OCI-LY1 (cell line): Measurements from ENCODE around the gene PACS2.
A peak's percentile ranks its signal among the peaks of the same experiment; 100 is the strongest.

Source experiments
- H2AFZ ChIP-seq: fragments of 200-600 bp; sonication (generic), shearing (Covaris generic); 2 replicates; pipeline ENCODE4 v1.6.0; 2014; ENCODE audit warnings: antibody characterized with exemption, mild to moderate bottlenecking, low read length
- H3F3A ChIP-seq: fragments of 200-600 bp; sonication (generic), shearing (Covaris generic); 2 replicates; pipeline ENCODE4 v1.6.0; 2014; ENCODE audit warnings: mild to moderate bottlenecking, antibody characterized with exemption, low read length, moderate library complexity; ENCODE audit not compliant: insufficient read depth
- H3K27ac ChIP-seq: fragments of 200-600 bp; sonication (generic); 2 replicates; pipeline ENCODE4 v1.5.1; 2014; ENCODE audit warnings: low read length, mixed run types, mild to moderate bottlenecking, low read depth; ENCODE audit not compliant: poor library complexity, severe bottlenecking
- H3K27me3 ChIP-seq: fragments of 200-600 bp; sonication (generic); 2 replicates; pipeline ENCODE4 v1.6.0; 2014; ENCODE audit warnings: antibody characterized with exemption, mild to moderate bottlenecking, low read length, moderate library complexity; ENCODE audit not compliant: insufficient read depth
- H3K36me3 ChIP-seq: fragments of 200-600 bp; sonication (generic); 2 replicates; pipeline ENCODE4 v1.6.1; 2014; ENCODE audit warnings: mild to moderate bottlenecking, antibody characterized with exemption, low read length, moderate library complexity, mixed read lengths; ENCODE audit not compliant: insufficient read depth
- H3K4me1 ChIP-seq: fragments of 200-600 bp; sonication (generic); 2 replicates; pipeline ENCODE4 v1.5.1; 2014; ENCODE audit warnings: mild to moderate bottlenecking, low read length, moderate library complexity; ENCODE audit not compliant: insufficient read depth, severe bottlenecking
- H3K4me2 ChIP-seq: fragments of 200-600 bp; sonication (generic), shearing (Covaris generic); 2 replicates; pipeline ENCODE4 v1.6.1; 2014; ENCODE audit warnings: low read length
- H3K4me3 ChIP-seq: fragments of 200-600 bp; sonication (generic); 2 replicates; pipeline ENCODE4 v1.5.1; 2014; ENCODE audit warnings: low read length, low read depth, mild to moderate bottlenecking, mixed read lengths; ENCODE audit not compliant: poor library complexity, severe bottlenecking
- H3K79me2 ChIP-seq: fragments of 200-600 bp; shearing (Covaris generic); 2 replicates; pipeline ENCODE4 v1.6.1; 2016; ENCODE audit warnings: mixed run types, low read length, mixed read lengths; ENCODE audit not compliant: insufficient read depth
- H3K9ac ChIP-seq: fragments of 200-600 bp; sonication (generic), shearing (Covaris generic); 2 replicates; pipeline ENCODE4 v1.6.1; 2014; ENCODE audit warnings: mild to moderate bottlenecking, low read length, mixed read lengths
- H3K9me2 ChIP-seq: fragments of 200-600 bp; sonication (generic), shearing (Covaris generic); 2 replicates; pipeline ENCODE4 v1.6.1; 2014; ENCODE audit warnings: low read depth, mild to moderate bottlenecking, low read length, mixed read lengths
- H3K9me3 ChIP-seq: fragments of 200-600 bp; shearing (Covaris generic); 2 replicates; pipeline ENCODE4 v1.6.1; 2014; ENCODE audit warnings: low read length, mixed read lengths
- H4K20me1 ChIP-seq: fragments of 200-600 bp; sonication (generic), shearing (Covaris generic); 2 replicates; pipeline ENCODE4 v1.6.0; 2016; ENCODE audit warnings: mild to moderate bottlenecking, low read length; ENCODE audit not compliant: insufficient read depth
- EZH2 ChIP-seq: fragments of 200-600 bp; sonication (generic), shearing (Covaris generic); IDR thresholded peaks from 2 replicates; pipeline ENCODE4 v1.8.0; 2017; ENCODE audit warnings: borderline replicate concordance, mixed run types, mild to moderate bottlenecking, antibody characterized with exemption, low read length, moderate library complexity, mixed read lengths
- TF ChIP-seq, protein P1 (sequence below): fragments of 200-600 bp; sonication (generic), shearing (Covaris generic); IDR thresholded peaks from 2 replicates; pipeline ENCODE4 v1.5.1; 2017; ENCODE audit warnings: mild to moderate bottlenecking, antibody characterized with exemption, low read length, moderate library complexity, mixed read lengths

The PACS2 gene

DNA sequence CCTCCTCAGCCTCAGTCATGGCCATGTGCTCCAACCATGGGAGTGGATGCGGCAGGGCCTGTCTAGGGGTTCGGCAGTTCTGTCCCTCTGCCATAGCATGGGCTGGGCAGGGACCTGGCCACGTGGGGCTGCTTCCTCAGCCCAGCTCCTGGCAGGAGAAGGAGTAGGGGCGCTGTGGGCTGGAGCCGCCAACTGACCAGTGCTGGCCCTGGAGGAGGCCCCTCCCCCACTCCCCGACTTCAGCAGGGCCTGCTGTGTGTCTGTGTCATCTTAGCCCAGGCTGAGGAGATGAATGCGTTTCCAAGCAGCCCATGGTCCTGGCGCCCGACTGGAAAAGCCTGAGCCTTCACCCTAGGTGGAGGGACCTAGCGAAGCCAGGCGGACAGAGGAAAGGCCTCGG is 2.7 kb upstream of the PACS2 start:
- Histone ChIP-seq H3K4me2 (no peak overlapping the region), H3K27ac (no peak overlapping the region), H3K36me3 (no peaks in the 10 kb centered on the region), H3K27me3 (peaks cover 11% of the 10 kb centered on the region; the same call in 1 of the 2 replicates), H3K4me1 (peaks cover 19% of the 10 kb centered on the region), H2AFZ (no peak overlapping the region), H3F3A (no peaks in the 10 kb centered on the region), H3K79me2 (no peaks in the 10 kb centered on the region), H3K9me3 (no peaks in the 10 kb centered on the region), H3K9ac (no peak overlapping the region), H3K4me3 (no peak overlapping the region), H3K9me2 (no peaks in the 10 kb centered on the region), H4K20me1 (no peaks in the 10 kb centered on the region)
- TF ChIP-seq EZH2: no peak
- TF ChIP-seq, protein P1, sequence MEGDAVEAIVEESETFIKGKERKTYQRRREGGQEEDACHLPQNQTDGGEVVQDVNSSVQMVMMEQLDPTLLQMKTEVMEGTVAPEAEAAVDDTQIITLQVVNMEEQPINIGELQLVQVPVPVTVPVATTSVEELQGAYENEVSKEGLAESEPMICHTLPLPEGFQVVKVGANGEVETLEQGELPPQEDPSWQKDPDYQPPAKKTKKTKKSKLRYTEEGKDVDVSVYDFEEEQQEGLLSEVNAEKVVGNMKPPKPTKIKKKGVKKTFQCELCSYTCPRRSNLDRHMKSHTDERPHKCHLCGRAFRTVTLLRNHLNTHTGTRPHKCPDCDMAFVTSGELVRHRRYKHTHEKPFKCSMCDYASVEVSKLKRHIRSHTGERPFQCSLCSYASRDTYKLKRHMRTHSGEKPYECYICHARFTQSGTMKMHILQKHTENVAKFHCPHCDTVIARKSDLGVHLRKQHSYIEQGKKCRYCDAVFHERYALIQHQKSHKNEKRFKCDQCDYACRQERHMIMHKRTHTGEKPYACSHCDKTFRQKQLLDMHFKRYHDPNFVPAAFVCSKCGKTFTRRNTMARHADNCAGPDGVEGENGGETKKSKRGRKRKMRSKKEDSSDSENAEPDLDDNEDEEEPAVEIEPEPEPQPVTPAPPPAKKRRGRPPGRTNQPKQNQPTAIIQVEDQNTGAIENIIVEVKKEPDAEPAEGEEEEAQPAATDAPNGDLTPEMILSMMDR: no peak

DNA sequence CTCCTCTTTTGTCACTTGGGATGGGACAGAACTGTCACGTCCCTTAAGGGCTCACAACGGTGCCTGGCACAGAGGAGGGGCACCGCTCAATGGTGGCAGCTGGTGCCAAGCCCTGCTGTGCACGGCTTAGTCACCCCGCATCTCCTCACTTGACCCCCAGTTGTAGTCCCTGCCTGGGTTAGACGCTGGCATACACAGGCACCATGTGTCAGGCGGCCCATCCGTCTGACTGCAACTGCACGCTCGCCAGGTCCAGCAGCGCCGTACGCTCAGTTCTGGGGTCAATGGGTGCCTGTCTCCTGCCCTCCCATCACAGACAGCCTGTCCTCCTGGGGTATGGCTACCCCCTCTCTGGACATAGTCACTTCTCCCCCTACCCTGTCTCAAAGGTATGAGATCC is 1.6 kb upstream of the PACS2 start:
- H3F3A ChIP-seq: no peaks in the 10 kb centered on the region
- H3K9ac ChIP-seq: no peak overlapping the region
- H3K36me3 ChIP-seq: no peaks in the 10 kb centered on the region
- H3K79me2 ChIP-seq: no peaks in the 10 kb centered on the region
- no peaks in the 10 kb centered on the region for H3K9me2 ChIP-seq
- H4K20me1 ChIP-seq: no peaks in the 10 kb centered on the region
- no peak overlapping the region for H3K4me3 ChIP-seq
- H3K27ac ChIP-seq: no peak overlapping the region
- H2AFZ ChIP-seq: no peak overlapping the region
- TF ChIP-seq EZH2: no peak
- TF ChIP-seq, protein P1: no peak
- peaks cover 5% of the 10 kb centered on the region; the same call in 1 of the 2 replicates for H3K27me3 ChIP-seq
- H3K9me3 ChIP-seq: no peaks in the 10 kb centered on the region
- H3K4me1 ChIP-seq: peaks cover 19% of the 10 kb centered on the region
- H3K4me2 ChIP-seq: no peak overlapping the region

GRCh38 chr14:105313381-105314286 is 914 bp upstream of the PACS2 start:
- Histone ChIP-seq H3K27me3 (peaks cover 5% of the 10 kb centered on the region; the same call in 1 of the 2 replicates), H3K36me3 (no peaks in the 10 kb centered on the region), H3K27ac (no peak overlapping the region), H3K4me3 (peak overlapping the region; percentile 56), H2AFZ (no peak overlapping the region), H3K9me3 (no peaks in the 10 kb centered on the region), H3K4me2 (peak overlapping the region; percentile 51), H4K20me1 (no peaks in the 10 kb centered on the region), H3K79me2 (no peaks in the 10 kb centered on the region), H3F3A (no peaks in the 10 kb centered on the region), H3K9me2 (no peaks in the 10 kb centered on the region), H3K4me1 (peaks cover 19% of the 10 kb centered on the region), H3K9ac (peak overlapping the region; percentile 52)
- TF ChIP-seq EZH2: no peak
- TF ChIP-seq, protein P1: no peak
